22Rv1 (cell line): ENCODE measurements around the gene TRNAU1AP.
"Not testable (repeated sequence)": the region's sequence is repeated elsewhere in the genome, so short reads cannot be mapped to it uniquely, and the experiment has no call there.

Experiments
- H3K27ac ChIP-seq: fragments of 450-650 bp; 2 replicates; pipeline ENCODE4 v1.5.1; 2017
- ZFX ChIP-seq: fragments of 450-650 bp; IDR thresholded peaks from 2 replicates; pipeline ENCODE4 v1.6.1; 2017; ENCODE audit warnings: antibody characterized with exemption, borderline replicate concordance
- TF ChIP-seq, protein P1 (sequence below): fragments of 450-650 bp; IDR thresholded peaks from 2 replicates; pipeline ENCODE4 v1.5.1; 2017; ENCODE audit warnings: mild to moderate bottlenecking

The TRNAU1AP gene

DNA sequence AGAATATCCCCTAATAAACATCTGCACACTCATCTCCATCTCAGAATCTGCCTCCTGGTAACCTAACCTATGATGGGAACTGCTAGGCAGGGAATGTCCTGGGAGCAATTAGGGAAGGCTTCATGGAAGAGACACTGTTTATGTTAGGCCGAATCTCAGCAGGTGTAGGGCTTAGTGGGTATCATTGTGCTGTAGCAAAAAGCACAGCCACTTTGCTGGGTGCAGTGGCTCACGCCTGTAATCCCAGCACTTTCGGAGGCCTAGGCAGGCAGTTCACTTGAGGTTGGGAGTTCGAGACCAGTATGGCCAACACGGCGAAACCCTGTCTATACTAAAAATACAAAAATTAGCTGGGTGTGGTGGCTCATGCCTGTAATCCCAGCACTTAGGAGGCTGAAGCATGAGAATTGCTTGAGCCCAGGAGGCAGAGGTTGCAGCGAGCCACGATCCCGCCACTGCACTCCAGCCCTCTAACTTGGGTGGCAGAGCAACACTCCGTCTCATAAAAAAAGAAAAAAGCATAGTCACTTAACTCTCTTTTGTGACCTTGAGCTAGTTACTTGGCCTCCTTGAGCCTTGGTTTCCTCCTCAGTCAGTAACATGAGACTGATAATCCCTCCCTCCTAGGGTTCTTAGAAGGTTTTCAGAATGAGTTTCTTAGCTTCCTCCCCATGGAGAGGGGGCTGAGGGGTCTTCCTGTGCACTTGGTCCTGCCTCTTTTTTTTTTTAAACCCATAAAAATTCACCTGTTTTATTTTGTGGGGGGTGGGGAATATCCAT, 42.7 kb downstream of the TRNAU1AP start:
- H3K27ac ChIP-seq: no peak overlapping the region

DNA sequence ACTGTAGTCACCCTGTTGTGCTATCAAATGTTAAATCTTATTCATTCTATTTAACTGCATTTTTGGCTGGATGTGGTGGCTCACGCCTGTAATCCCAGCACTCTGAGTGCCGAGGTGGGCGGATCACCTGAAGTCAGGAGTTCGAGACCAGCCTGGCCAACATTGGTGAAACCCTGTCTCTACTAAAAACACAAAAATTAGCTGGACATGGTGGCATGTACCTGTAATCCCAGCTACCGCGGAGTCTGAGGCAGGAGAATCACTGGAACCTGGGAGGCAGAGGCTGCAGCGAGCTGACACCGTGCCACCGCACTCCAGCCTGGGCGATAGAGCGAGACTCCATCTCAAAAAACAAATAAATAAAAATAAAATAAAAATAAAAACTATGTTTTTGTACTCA, 43.4 kb downstream of the TRNAU1AP start:
- H3K27ac ChIP-seq: not testable (repeated sequence)

More for the DNA sequence above, 42.7 kb downstream of the TRNAU1AP start:
- TF ChIP-seq, protein P1, sequence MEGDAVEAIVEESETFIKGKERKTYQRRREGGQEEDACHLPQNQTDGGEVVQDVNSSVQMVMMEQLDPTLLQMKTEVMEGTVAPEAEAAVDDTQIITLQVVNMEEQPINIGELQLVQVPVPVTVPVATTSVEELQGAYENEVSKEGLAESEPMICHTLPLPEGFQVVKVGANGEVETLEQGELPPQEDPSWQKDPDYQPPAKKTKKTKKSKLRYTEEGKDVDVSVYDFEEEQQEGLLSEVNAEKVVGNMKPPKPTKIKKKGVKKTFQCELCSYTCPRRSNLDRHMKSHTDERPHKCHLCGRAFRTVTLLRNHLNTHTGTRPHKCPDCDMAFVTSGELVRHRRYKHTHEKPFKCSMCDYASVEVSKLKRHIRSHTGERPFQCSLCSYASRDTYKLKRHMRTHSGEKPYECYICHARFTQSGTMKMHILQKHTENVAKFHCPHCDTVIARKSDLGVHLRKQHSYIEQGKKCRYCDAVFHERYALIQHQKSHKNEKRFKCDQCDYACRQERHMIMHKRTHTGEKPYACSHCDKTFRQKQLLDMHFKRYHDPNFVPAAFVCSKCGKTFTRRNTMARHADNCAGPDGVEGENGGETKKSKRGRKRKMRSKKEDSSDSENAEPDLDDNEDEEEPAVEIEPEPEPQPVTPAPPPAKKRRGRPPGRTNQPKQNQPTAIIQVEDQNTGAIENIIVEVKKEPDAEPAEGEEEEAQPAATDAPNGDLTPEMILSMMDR: no peak
- TF ChIP-seq ZFX: no peak

DNA sequence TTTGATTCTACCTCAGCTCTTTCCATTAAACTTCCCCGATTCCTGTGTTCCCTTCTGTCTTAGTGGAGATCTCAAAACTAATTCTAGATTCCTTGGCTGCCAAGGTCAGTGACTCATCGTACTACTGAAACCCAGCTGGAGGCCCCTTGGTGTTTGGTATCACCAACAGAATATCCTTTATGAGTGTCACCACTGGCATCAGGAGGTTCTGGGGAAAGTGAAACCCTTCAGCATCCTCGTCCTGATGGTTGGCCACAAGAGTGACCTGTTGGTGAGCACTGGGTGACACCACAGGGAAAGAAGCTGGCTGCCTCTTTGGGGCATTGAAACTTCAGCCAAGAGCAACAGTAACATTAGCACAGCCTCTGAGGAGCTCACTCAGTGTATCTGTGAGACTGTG, 48.8 kb downstream of the TRNAU1AP start:
- TF ChIP-seq, protein P1: no peak
- H3K27ac ChIP-seq: no peak overlapping the region

DNA sequence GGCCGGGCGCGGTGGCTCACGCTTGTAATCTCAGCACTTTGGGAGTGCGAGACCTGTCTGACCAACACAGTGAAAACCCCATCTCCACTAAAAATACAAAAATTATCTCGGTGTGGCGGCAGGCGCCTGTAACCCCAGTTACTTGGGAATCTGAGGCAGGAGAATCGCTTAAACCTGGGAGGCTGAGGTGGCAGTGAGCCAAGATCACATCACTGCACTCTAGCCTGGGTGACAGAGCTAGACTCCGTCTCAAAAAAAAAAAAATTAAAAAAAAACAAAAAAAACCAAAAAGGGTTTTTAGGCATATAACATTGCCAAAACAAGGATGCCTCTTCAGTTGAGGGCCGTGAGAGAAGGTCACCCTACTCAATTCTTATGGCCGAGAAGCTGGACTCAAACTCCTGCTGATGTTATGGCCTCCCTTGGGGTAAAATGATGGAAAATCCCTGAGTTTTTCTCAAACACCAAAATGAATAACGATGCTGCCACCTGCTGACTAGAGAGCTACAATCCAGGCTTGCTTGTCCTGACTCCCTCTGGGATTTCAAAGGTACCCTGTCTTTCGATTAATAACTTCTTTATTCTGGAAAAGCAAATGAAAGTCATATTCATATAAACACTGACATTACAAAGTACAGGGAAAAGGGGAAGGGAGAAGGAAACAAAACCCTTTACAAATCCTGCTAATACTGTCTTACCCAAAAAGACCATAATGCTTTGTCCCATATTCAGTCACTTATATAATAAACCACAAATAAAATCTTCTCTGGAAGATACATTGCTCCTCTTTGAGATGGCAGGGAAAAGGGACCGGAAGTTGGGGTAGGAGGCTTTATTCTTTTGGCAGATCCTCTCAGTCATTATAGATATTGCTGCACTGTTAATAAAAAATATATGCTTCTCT, 49.9 kb downstream of the TRNAU1AP start:
- no peak overlapping the region for H3K27ac ChIP-seq
- TF ChIP-seq, protein P1: peak; percentile 61
- TF ChIP-seq ZFX: no peak

DNA sequence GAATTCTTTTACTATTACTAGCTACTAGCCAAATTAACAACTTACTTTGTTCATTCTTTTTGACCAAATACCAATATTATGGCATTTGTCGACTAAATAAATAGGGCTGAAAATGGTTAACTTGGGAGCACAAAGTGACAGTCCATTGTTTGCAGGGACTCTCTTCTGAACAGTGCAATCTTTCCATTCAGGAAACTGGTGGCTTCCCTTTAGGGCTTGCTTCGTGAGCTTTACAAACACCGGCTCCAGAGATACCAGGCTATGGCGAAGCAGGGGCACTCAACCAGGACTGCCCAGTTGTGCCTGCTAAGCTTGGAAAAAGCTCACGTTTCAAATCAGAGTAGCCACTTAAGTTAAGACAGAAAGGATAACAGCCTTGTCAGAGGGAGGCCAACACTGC, 51.5 kb downstream of the TRNAU1AP start:
- TF ChIP-seq ZFX: no peak
- TF ChIP-seq, protein P1: no peak
- H3K27ac ChIP-seq: no peak overlapping the region

DNA sequence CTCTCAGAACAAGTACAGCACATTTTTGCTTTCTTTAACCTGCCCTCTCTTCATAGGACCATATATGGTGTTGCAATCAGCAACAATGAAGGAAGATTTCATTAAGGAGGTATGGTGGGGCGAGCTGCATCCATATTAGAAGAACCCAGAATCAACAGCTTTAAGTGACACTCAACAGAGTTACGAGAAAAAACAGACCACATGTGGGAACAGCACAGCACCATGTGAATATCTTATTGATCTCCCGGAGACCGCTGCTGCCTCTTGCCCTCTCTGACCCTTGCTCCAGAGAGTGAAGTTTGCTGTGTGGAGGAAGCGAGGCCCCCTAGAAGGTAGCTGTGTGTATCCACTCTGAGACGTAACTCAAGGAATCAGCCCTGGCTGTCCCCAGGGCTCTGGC, 52.1 kb downstream of the TRNAU1AP start:
- no peak for TF ChIP-seq ZFX
- TF ChIP-seq, protein P1: no peak
- H3K27ac ChIP-seq: no peak overlapping the region

DNA sequence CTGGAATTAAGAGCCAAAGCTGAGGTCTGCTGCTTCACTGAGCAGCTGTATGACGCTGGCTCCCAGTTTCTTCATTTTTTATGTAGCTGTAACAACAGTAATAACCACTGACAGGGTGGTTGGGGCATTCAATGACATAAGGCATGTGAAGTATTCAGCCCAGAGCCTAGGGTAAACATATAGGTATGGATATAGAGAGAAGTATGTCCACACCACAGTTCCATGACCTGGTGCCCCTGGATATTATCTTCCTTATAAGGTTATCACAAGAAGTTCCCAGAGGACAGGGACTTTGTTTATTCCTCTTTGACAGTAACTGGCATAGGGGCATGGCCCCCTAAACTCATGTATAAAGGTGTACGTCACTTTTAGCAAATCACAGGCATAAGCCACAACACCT, 53.9 kb downstream of the TRNAU1AP start:
- TF ChIP-seq, protein P1: no peak
- TF ChIP-seq ZFX: no peak
- no peak overlapping the region for H3K27ac ChIP-seq
